SKM-1 treated with dmso at 0.1 percent for 144 hours (cell line): ENCODE data around the gene XAF1.
"Not testable (repeated sequence)": the region's sequence is repeated elsewhere in the genome, so short reads cannot be mapped to it uniquely, and the experiment has no call there.

Source experiments
- DNase-seq: peaks from one replicate; lab custom pipeline; 2025; ENCODE audit not compliant: unreplicated experiment; lab: John Stamatoyannopoulos, UW

XAF1 gene, protein sequence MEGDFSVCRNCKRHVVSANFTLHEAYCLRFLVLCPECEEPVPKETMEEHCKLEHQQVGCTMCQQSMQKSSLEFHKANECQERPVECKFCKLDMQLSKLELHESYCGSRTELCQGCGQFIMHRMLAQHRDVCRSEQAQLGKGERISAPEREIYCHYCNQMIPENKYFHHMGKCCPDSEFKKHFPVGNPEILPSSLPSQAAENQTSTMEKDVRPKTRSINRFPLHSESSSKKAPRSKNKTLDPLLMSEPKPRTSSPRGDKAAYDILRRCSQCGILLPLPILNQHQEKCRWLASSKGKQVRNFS

DNA sequence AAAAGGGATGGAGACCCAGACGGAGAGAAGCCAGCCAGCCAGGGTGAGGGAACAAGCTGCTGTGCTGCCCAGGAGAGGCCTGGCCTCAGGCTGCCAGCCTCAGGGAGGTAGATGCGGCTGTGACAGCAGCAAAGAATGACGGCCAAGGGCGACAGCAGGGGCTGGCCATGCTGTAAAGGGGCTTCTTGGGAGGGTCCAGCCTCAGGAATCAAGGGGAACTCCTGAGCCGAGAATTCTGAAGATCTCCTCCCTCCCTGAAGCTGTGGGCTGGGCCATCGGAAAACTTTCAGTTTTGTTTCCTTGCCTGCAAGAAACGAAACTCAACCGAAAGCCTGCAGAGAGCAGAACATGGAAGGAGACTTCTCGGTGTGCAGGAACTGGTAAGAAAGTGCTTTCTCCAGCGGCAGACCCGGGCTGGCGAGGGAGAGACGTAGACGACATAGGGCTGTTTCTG, at the start of gene XAF1:
XAF1 (plus strand) TSS at position 316 of the 454 bp plus-strand sequence; CDS start at position 349, 33 bp downstream.
- no peak for DNase-seq

DNA sequence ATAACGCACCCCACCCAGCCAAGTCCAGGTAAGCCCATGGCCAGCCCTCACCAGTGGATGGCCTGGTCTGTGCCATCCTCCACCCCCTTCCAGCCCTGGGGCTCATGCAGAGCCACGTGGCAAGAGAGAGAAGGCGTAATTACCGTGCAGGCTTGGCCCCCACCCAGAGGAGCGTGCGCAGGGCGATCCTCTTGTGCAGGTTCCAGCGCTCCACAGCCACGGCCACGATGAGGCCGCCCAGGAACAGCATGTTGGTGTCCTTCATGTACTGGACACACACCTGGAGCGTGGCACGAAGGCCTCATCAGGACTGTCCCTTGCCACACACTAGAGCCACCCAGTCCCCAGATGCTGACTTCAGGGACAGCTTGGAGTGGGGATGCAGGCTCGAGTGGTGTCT, 49.3 kb upstream of the XAF1 start:
- no peak for DNase-seq

DNA sequence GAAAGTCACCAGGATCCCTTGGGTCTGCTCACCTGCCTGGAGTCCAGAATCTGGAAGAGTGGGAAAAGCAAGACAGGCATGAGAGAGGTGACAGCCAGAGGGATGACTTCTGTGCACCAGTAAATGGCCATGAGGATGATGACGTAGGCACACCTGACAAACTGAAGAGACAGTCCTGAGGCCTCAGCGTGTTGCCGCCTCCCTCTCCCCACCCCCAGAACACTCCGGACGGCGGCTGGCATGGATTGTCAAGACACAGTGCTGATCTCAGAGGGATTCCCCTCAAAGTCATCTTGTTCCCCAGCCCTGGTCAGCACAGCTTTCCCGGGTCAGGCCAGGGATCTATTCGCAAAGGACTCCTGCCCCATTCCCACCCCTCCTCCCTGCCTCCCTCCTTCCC, 48.9 kb upstream of the XAF1 start:
- no peak for DNase-seq

DNA sequence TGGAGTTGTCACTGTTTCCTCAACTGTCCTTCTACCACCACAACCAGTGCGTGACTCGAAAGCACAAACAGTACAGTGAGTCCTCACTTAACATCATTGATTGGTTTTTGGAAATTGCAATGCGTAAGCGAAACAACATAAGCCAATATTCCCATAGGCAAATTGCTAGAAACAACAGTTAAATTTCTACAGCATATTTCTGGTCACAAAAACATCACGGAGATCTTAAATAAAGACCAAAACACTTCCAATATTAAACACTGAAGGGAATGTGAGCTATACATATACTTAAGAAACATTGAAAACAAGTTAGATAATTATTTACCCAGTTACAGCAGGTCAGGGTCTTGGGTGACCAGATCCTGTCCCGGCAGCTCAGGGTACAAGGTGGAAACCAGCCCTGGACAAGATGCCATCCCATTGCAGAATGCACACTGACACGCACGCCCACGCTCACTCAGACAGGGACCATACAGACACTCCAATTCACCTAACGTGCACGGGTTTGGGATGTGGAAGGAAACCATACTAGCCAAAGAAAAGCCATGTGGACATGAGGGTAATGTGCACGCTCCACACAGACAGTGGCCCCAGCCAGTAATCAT, 47.4 kb upstream of the XAF1 start:
- no peak for DNase-seq

DNA sequence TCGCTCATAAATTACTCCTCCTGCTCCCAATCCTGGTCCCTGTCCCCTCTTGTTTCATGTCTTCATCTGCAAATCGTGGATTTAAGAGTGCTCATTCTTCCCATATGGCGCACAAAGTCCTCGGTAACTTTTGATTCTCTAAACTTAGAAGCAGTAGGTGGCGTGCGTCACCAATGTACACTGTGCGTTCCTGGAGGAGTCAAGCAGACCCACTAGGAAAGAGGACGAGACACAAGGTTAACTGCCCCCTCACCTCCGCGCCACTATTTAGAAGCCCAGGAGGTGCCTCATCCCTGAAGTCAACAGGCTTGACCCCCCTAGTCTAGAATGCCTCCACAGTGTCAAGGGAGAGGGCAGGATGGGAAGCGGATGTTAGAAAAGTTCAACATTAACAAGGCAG, 45.5 kb upstream of the XAF1 start:
- DNase-seq, result no peak

DNA sequence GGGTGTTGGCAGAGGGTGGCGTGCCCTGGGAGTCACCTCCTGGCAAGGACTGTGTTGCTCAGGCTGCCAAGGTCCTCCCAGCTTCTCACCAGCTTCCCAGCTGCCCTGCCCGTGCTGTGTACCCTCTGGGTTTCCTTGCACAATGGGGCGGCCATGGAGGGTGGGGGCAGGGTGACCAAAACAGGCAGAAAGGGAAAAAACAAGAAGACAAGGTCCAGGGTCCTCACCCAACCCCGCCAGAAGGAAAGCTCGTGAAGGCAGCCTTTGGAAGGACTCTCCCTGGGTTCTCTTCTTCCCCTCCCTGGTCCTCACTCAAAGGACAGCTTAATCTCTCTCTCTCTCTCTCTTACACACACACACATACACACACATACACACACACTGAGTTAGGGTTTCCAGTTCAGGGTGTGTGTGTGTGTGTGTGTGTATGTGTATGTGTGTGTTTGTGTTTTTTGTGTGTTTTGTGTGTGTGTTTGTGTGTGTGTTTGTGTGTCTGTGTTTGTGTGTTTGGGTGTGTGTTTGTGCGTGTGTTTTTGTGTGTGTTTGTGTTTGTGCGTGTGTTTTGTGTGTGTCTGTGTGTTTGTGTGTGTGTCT, 44.7 kb upstream of the XAF1 start:
- DNase-seq, result no peak

DNA sequence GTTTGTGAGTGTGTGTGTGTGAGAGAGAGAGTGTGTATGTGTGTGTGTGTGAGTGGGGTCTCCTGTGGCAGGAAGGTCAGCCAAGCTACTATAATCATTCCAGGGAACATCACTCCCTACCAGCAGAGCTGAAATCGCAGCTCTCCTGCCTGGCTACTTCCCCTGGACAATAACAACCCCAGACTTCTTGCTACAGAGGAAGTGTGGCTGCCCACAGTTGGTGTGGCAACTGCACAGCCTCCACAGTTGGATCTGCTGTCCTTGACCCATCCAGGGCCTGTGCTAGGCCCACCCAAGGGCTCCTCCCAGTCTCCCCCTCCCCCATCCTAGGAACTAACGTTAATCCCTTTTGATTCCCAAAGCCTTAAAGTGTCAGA, 44.2 kb upstream of the XAF1 start:
- DNase-seq, result peak; percentile 66

DNA sequence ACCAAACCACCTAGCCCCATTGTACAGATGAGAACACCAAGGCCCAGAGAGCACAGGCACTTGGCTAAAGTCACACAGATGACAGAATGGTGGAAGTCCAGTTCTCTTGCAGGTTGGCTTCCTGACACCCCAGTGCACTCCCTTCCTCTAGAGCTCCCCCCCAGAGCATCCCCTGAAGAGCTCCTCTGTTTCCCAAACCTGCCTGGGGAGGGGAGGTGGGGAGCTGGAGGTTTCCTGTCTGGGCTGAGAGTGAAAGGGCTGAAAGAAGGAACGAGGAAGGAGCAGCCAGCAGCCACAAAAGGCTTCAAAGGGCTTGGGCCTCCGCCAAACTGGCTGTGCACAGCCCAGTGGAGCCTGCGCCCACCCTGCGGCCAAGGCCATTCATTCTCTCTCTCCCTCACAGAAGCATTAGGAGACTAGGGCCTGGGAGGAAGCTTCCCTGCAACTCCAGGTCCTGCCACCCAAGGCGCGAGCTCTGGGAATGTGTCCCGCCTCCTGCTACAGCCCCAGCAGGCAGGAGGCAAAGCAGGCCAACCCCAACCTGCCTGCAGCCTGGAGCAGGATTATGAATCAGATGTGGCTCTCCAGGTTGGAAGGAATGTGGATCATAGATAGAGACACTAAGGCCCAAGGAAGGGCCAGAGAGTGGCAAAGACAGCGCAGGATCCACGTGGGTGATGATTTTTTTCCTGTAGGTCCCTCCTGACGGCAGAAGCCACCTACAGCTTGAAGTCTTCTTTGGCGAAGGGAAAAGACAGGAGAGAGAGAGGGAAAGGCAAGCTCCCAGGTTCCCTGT, 43.6 kb upstream of the XAF1 start:
- peak; percentile 32 for DNase-seq

DNA sequence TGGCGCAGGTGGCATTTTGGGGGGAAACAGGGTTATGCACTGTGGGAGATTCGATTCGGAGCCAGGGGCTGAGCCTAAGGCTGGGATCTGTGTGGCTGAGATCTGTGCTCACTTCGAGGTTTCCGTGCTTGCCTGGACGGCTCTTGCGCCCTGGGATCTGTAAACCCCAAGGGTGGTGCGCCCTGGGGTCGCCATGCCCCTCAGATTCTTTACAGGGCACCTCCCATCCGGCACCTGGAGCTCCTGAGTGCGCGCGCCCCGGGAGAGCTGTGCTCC, 43.1 kb upstream of the XAF1 start:
- DNase-seq, result no peak

DNA sequence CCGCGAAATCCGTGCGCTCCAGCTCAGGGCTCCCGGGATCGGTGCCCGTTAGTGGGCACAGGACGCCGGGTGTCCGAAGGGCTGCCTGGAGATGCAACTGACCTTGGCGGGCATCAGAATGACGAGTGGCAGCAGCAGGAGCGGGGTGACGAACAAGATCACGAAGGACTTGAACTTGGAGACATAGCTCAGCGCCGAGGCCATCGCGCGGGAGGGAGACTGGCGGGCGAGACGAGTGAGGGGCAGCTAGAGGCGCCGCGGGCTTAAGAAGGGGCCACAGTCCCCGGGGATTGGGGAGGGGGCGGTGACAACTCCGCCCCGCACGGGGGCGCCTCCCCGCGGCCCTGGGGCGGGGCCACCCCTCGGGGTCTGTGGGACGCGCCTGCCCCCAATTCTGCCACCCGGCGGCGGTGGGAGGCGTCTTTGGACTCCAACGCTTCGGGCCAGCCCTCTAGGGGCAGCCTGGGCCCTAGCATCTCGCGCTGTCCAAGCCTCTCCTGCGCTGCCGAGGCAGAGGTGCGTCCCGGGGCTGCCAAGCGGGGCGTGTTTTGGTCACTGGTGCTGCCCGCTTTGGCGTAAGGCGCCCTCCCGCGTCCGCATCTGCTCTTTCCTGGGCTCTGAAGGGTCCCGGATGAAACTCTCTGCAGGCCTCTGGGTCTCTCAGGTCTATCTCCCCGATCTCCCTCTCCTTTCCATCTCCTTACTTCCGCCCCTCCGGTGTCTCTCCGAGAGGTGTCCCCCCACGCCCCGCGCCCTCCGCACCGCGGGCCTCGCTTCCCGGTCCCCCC, 42.5 kb upstream of the XAF1 start, which contains the start of gene SLC13A5:
SLC13A5 (minus strand) TSS at position 240 of the 788 bp plus-strand sequence; CDS start at position 204, 36 bp downstream.
- DNase-seq, result peak; percentile 28

DNA sequence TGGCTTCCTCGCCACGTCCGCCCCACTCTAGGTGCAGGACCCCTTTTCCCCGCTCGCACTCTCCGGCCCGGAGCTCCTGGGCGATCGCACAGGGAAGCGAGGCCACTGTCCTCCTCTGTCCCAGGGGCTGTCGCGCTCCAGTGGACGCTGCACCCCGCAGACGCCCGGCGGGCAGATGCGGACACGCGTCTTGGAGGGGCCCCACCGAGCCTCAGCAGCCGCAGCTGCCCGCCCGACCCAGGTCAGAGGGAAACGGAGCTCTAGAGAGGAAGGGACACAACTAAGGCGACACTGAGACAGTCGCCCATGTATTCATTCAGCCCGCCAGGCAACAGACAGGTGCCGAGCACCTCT, 42.0 kb upstream of the XAF1 start:
- no peak for DNase-seq

DNA sequence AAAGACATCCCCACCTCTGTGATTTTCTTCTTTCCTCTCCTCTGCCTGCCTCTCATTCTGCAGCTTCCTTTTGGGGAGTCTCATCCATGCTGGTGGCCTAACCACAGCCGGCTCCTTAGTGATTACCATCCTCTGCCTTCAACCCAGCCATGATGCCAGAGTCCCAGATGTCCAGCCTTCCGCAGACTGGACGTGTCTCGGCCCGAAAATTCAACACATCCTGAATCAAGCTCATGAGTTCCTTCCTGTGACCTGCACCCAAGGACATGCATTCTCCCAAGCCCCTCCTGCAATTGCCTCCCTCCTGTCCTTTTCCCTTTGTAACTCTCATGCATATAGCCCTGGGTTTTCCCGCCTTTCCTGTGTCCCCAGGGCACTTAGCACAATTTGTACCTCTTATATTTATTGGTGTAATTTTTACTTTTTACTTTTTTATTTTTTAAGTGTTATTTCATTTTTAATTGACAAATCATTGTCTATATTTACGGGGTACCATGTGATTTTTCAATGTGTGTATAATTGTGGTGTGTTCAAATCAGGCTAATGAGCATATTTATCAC, 41.5 kb upstream of the XAF1 start:
- DNase-seq, result no peak

DNA sequence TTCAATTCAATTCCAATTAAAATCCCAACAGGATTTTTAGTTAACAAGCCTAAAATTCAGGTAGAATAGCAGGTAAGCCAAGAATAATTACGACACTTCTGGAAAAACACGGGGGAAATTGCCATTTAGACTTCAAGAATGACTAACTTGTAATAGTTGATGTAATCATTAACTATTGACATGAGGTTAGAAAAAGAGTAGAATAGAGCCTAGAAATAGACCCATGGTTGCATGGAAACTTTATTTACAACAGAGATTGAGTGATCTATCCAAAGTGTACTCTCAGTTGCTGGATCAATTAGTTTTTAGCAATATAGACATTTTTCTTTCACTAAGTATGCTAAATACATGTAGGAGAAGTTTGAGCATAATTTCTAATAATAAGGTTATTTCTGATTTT, 39.1 kb upstream of the XAF1 start:
- no peak for DNase-seq

DNA sequence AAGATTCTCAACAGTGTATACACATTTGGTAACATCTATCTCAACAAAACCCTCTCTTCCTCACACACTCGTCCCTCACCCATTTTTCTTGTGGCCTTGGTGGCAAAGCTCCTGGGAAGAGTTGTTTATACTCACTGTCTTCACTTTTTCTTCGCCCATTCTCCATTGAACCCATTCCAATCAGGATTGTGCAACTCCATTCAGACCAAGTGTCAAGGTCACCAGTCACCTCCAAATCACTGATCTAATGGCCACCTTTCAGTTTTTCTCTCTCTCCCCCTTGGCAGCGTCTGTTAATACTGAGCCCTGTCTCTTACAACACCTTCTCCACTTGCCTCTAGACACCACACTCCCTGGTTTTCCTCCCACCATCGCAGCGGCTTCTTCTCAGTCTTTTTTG, 34.1 kb upstream of the XAF1 start:
- no peak for DNase-seq

DNA sequence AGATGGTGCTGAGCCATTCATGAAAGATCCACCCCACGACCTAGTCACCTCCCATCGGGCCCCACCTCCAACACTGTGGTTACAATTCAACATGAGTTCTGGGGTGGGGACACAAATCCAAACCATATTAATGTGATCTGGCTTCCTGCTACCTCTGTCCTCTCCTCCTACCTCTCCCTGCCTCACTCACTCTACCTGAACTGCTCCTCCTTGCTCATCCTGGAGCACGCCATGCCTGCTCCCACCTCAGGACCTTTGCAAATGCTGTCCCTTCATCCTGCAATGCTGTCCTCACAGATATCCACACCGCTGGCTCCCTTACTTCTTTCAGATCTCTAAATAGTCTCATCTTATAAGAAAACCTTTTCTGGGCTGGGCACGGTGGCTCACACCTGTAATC, 31.8 kb upstream of the XAF1 start:
- DNase-seq, result no peak

DNA sequence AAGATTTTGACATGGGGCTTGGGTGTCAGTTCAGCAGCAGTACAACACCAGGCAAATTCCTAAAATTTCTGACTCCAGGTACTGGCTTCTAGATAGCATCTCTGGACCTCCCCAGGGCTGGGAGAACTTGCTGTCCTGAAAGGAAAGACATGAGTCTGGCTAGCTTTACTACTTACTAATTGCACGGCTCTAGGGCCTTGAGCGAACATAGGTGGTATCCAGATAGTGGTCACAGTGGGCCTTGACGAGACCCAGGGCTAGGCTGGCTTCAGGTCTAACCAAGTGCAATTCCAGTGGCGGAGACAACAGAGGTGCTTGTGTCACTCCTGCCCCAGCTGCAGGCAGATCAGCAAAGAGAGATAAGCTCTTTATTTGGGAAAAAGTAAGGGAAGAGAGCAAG, 26.3 kb upstream of the XAF1 start:
- DNase-seq, result no peak

DNA sequence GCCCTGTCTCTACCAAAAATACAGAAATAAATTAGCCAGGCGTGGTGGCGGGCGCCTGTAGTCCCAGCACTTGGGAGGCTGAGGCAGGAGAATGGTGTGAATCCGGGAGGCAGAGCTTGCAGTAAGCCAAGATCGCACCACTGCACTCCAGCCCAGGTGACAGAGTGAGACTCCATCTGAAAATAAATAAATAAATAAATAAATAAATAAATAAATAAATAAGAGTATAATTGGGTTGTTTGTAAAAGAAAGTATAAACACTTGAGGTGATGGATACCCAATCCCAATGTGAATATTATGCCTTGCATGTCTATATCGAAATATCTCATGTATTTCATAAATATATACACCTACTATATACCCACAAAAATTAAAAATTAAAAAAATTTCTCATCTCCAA, 9.2 kb upstream of the XAF1 start:
- not testable (repeated sequence) for DNase-seq

DNA sequence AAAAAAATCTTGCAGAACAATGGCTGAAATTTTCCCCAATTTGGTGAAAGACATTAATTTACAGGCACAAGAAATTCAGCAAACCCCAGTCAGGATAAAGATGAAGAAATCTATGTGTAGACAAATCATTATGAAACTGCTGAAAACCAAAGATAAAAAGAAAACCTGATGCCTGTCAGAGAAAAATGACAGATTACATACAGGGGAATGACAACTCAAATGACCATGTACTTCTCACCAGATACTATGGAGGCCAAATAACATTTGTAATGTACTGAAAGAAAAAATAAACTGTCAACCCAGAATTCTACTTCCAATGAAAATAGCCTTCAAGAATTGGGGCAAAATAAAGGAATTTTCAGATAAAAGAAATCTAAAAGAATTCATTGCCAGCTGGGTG, 7.2 kb upstream of the XAF1 start:
- DNase-seq, result no peak

DNA sequence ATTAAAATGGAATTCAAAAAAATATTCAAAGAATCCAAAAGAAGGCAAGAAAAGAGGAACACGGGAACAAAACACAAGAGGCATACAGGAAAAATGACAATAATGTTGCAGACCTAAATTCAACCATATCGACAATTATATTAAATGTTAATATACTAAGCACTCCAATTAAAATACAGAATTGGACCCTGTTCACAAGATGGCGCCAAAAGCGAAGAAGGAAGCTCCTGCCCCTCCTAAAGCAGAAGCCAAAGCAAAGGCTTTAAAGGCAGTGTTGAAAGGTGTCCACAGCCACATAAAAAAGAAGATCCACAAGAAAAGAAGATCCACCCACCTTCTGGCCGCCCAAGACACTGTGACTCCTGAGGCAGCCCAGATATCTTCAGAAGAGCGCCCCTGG, 6.3 kb upstream of the XAF1 start:
- no peak for DNase-seq

DNA sequence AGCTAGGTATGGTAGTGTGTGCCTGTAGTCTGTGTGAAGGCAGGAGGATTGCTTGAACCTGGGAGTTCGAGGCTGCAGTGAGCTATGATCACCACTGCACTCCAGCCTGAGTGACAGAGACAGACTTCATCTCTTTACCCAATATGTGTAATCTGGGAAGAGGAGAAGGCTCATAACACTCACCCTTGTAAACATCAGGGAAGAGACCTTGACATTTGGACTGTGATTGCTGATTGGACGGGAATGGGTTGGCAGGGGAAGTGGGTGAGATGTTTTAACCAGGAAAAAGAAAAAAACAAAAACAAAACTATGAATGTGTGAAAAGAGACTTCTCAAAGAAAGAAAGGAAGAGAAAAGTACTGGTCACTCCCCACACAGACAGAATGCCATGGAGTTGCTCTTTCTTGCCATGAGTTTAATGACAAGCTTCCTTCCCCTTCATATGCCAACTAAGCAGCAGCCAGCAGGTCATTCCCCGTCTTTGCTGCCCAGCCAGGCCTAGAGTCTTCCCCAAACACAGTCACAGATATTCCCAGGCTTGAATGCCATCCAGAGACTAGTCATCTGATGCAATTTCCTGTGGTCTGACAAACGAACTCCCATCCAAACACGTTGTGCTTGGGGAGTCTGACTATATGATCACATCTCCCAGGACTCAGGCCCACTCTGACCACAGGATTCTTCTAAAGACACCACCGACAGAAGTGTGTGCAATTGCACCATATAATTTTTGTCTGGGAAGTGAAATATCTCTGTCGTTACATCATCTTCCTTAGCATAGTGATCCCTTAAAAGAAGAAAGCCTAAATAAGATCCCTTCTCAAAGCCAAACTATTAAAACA, 3.6 kb upstream of the XAF1 start:
- peak; percentile 64 for DNase-seq
